ENCODE data around the gene TAP1.

Gene TAP1

GRCh38 chr6:32844839-32845383 is 8.6 kb downstream of the TAP1 start (continued):
- TF ChIP-seq ZBTB48 (tag by site-specific recombination; IDR thresholded peaks at IDR 0.05) (no peak), ZNF426 (tag by site-specific recombination; IDR thresholded peaks at IDR 0.05) (no peak), ZNF280D (tag by site-specific recombination; IDR thresholded peaks at IDR 0.05) (no peak), ZNF521 (tag by site-specific recombination; IDR thresholded peaks at IDR 0.05) (no peak), ZNF214 (tag by site-specific recombination; IDR thresholded peaks at IDR 0.05; ENCODE audit: borderline replicate concordance) (no peak), ZNF24 (tag by site-specific recombination; IDR thresholded peaks at IDR 0.05) (no peak)
- TF ChIP-seq, protein P1, sequence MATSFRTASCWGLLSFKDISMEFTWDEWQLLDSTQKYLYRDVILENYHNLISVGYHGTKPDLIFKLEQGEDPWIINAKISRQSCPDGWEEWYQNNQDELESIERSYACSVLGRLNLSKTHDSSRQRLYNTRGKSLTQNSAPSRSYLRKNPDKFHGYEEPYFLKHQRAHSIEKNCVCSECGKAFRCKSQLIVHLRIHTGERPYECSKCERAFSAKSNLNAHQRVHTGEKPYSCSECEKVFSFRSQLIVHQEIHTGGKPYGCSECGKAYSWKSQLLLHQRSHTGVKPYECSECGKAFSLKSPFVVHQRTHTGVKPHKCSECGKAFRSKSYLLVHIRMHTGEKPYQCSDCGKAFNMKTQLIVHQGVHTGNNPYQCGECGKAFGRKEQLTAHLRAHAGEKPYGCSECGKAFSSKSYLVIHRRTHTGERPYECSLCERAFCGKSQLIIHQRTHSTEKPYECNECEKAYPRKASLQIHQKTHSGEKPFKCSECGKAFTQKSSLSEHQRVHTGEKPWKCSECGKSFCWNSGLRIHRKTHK (tag by site-specific recombination; IDR thresholded peaks at IDR 0.05): no peak
- TF ChIP-seq, protein P2, sequence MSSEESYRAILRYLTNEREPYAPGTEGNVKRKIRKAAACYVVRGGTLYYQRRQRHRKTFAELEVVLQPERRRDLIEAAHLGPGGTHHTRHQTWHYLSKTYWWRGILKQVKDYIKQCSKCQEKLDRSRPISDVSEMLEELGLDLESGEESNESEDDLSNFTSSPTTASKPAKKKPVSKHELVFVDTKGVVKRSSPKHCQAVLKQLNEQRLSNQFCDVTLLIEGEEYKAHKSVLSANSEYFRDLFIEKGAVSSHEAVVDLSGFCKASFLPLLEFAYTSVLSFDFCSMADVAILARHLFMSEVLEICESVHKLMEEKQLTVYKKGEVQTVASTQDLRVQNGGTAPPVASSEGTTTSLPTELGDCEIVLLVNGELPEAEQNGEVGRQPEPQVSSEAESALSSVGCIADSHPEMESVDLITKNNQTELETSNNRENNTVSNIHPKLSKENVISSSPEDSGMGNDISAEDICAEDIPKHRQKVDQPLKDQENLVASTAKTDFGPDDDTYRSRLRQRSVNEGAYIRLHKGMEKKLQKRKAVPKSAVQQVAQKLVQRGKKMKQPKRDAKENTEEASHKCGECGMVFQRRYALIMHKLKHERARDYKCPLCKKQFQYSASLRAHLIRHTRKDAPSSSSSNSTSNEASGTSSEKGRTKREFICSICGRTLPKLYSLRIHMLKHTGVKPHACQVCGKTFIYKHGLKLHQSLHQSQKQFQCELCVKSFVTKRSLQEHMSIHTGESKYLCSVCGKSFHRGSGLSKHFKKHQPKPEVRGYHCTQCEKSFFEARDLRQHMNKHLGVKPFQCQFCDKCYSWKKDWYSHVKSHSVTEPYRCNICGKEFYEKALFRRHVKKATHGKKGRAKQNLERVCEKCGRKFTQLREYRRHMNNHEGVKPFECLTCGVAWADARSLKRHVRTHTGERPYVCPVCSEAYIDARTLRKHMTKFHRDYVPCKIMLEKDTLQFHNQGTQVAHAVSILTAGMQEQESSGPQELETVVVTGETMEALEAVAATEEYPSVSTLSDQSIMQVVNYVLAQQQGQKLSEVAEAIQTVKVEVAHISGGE (tag by site-specific recombination; conservative IDR thresholded peaks at IDR 0.05; ENCODE audit: low read depth): no peak

DNA sequence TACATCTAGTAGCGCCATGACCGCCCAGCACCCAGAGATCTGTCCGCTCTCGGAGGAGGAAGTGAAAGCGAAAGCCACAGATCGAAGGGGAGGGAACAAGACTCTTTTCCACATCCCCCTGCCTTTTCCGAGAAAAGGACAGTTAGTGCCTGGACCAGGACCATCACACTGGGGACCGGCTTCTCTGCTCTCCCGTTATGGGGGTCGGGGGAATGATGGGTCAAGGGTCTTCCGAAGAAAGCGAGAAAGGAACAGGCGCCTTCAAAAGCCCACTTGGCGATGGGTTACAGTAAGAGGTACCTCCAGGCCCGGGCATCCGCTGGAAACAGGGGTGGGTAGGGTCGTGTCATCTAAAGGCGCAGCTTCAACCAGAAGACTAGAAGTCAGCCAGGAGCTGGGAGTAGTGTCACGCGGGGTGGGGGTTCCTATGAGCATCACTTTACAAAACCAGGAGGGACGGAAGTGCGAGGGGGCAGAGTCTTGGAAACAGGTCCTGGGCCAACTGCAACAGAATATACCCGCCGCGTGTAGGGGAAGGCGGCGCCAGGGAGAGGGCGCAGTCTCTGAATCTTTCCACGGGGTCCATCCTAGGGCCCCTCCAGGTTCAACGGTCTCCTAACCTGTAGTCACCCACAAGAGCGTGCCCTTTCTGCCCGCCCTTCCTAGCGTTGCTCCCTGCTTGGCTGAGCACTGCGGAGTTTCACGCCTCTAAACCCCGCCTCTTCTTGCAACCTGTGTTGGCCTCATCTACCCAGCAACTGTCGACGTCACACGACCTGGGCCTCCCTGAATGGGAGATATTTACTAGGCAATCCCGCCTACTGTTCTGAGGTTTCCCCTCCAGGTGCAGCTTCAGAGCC is 9.3 kb downstream of the TAP1 start, which contains the start of gene PSMB8:
Gene PSMB8 (minus strand): TSS at position 69 of the 860 bp plus-strand sequence. CDS start 51 bp downstream, at position 18.
- CTCF ChIA-PET: interaction anchor here (0.6 to 4.2 kb wide), 7 partner anchors 12 to 781 kb away, joined by 3 to 46 read pairs (median 7); partner anchors contain the start of genes PSMB9 and TAP1
- peak within 1 kb of the TSS; percentile 31 for H3K4me3 ChIP-seq (ENCODE audit: low read depth, low read length)
- no peaks in the 10 kb centered on the region for H3K9me3 ChIP-seq (ENCODE audit: control insufficient read depth, insufficient read depth, low read depth, low read length)
- H3K4me1 ChIP-seq (ENCODE audit: control insufficient read depth, insufficient read depth, low read length): no peaks in the 10 kb centered on the region
- H3K36me3 ChIP-seq (ENCODE audit: control insufficient read depth in 2 of 2, insufficient read depth in 1 of 2, low read length in 2 of 2): peaks cover 6 to 35% of the 10 kb centered on the region in 2 experiments; a peak in 2 of 3 replicates
- POLR2A ChIA-PET: interaction anchor here (1.1 to 2.3 kb wide), 5 partner anchors 9 to 128 kb away, joined by 3 to 20 read pairs (median 4); partner anchors contain the start of genes PSMB9 and TAP1
- no peak within 1 kb of the TSS for H3K27ac ChIP-seq (ENCODE audit: extremely low read depth, low read depth, low read length)
- 0 out of 2 replicates have a peak, but pooled peaks have one; percentile 16 for TF ChIP-seq GLIS2 (tag by site-specific recombination; IDR thresholded peaks at IDR 0.05)
- no peak for TF ChIP-seq ZNF785 (tag by site-specific recombination; IDR thresholded peaks at IDR 0.05)
- no peak for TF ChIP-seq ZNF366 (tag by site-specific recombination; conservative IDR thresholded peaks at IDR 0.05)
- TF ChIP-seq PRDM10 (tag by site-specific recombination; IDR thresholded peaks at IDR 0.05): peak; percentile 65
- TF ChIP-seq ZNF513 (tag by site-specific recombination; IDR thresholded peaks at IDR 0.05): no peak
- TF ChIP-seq ZNF561 (tag by site-specific recombination; IDR thresholded peaks at IDR 0.05; ENCODE audit: borderline replicate concordance): peak; percentile 96
- TF ChIP-seq SP2 (tag by site-specific recombination; IDR thresholded peaks at IDR 0.05): peak; percentile 41
- 0 out of 2 replicates have a peak, but pooled peaks have one; percentile 42 for TF ChIP-seq KLF9 (tag by site-specific recombination; IDR thresholded peaks at IDR 0.05; ENCODE audit: low read depth)
- peak; percentile 50 for TF ChIP-seq SP3 (tag by site-specific recombination; IDR thresholded peaks at IDR 0.05)
- TF ChIP-seq YY2 (tag by site-specific recombination; IDR thresholded peaks at IDR 0.05): no peak
- 0 out of 2 replicates have a peak, but pooled peaks have one; percentile 16 for TF ChIP-seq ZBTB17 (tag by site-specific recombination; IDR thresholded peaks at IDR 0.05)
- no peak for TF ChIP-seq ZNF792 (tag by site-specific recombination; IDR thresholded peaks at IDR 0.05)
- TF ChIP-seq SCRT2 (tag by site-specific recombination; IDR thresholded peaks at IDR 0.05): no peak
